ENCODE measurements around the gene PRTFDC1.

PRTFDC1 gene

DNA sequence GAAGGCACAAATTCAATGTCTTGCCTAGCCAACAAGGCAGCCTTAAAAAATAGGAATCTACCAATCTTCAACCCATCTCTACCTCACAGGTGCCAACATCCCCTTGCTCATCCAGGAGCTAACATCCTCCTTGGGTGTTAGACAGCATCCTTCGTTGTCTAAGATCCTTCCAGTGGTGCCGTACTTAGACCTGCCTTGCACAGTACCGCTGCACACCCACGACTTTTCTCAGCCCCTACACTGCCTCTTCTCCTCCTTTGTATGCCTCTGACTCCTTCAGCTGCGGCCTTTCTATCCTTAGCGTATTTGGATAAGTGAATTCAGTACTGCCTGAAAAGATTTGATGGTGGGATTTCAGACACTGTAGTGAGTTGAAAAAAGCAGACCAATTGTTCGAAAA, 15.9 kb upstream of the PRTFDC1 start:
- no peak for DNase-seq (ENCODE audit: low read depth)
- H3K4me3 ChIP-seq (ENCODE audit: low read depth, low read length) = no peak overlapping the region
- TF ChIP-seq CTCF (IDR thresholded peaks at IDR 0.05; ENCODE audit: insufficient read depth, low read depth, low read length, missing control alignments) = no peak

- DNase-seq (ENCODE audit: low read depth) = no peak
- TF ChIP-seq CTCF (IDR thresholded peaks at IDR 0.05; ENCODE audit: insufficient read depth, low read depth, low read length, missing control alignments) = no peak
- no peak overlapping the region for H3K4me3 ChIP-seq (ENCODE audit: low read depth, low read length)
Observed at GRCh38 chr10:24966962-24967481, 14.6 kb upstream of the PRTFDC1 start.

- no peak for TF ChIP-seq CTCF (IDR thresholded peaks at IDR 0.05; ENCODE audit: insufficient read depth, low read depth, low read length, missing control alignments)
- no peak overlapping the region for H3K4me3 ChIP-seq (ENCODE audit: low read depth, low read length)
- no peak for DNase-seq (ENCODE audit: low read depth)
Observed at GRCh38 chr10:24965051-24965450, 12.6 kb upstream of the PRTFDC1 start.

DNA sequence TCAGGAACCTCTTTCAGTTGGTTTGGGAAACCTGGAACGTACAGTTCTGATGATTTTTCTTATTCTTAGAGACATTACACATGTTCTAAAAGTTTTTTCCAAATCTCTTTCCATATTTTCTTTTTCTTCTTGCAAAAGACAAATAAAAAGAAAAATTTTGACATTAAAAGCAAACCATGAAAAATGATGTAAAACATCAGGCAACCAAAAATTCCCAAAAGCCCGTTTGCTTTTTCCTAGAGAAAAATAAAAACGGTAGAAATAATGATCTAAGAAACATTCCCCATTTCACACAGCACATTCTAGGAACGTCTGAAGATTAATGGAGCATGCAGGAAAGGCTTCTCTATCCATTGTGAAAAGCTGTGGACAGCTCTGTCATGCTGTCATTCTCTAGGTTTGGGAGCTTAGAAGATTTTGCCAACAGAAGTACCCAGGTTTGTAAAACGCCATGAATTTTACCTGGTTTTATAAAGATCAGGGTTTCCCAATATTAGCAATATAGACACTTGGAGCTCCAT, 11.2 kb upstream of the PRTFDC1 start:
- DNase-seq (ENCODE audit: low read depth) = no peak
- H3K4me3 ChIP-seq (ENCODE audit: low read depth, low read length) = no peak overlapping the region
- TF ChIP-seq CTCF (IDR thresholded peaks at IDR 0.05; ENCODE audit: insufficient read depth, low read depth, low read length, missing control alignments) = no peak

DNA sequence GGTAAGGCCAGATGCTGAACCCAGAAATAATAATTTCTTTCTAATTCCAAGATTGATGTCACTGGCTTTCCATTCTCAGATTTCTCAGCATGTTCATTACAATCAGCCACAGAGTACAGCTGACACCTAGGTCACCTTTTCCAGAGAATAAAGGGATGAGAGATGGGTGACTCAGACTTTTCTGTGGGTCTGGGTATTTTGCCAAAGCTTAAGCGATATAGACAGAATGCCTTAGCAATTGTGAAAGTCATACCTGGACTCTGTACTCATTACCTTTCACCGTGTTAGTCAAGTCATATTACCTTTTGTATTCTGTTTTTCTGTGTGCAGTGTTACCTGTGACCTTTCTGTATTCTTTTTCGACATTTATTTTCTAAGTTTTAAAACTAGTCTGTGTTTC, 10.6 kb upstream of the PRTFDC1 start:
- H3K4me3 ChIP-seq (ENCODE audit: low read depth, low read length) = no peak overlapping the region
- no peak for TF ChIP-seq CTCF (IDR thresholded peaks at IDR 0.05; ENCODE audit: insufficient read depth, low read depth, low read length, missing control alignments)
- no peak for DNase-seq (ENCODE audit: low read depth)

DNA sequence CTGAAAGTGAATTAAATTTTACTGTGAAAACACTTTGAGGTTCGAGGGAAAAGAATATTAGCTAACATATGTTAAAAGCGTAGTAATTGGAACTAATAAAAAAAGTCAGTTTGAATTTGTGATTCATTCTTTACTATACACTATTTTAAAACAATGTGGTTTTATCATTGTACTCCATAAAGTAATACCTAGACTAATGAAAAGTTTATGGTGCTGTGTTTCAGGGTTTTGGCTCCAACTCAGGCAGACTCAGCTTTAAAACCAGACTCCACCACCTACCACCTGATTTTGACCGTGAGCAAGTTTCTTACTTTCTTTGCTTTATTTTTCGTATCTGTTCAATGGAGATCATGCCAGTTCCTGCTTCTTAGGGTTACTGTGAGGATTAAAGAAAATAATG, 9.2 kb upstream of the PRTFDC1 start:
- TF ChIP-seq CTCF (IDR thresholded peaks at IDR 0.05; ENCODE audit: insufficient read depth, low read depth, low read length, missing control alignments) = no peak
- no peak overlapping the region for H3K4me3 ChIP-seq (ENCODE audit: low read depth, low read length)
- no peak for DNase-seq (ENCODE audit: low read depth)

DNA sequence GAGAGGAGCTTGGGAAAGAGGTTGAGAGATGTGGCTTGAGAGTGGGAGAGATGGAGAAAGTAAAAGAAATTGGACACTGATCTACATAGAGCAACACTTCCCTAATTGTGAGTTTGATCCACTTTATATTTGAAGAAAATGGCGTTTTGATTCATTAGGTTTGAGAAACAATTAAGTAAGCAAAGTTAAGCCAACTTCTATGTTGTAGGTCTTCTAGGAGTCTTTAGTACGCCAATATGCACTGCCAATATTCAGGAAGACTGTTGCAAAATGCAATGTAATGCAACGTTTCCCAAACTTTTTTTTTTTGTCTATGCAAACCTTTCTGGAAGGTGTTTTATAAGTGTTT, 7.0 kb upstream of the PRTFDC1 start:
- no peak for TF ChIP-seq CTCF (IDR thresholded peaks at IDR 0.05; ENCODE audit: insufficient read depth, low read depth, low read length, missing control alignments)
- no peak for DNase-seq (ENCODE audit: low read depth)
- H3K4me3 ChIP-seq (ENCODE audit: low read depth, low read length) = no peak overlapping the region

Measured in GM12865 (cell line).